Measurements from ENCODE around the gene CDHR3. TPM values are rescaled to one million over a fixed set of nuclear protein-coding genes. Genes with fewer than 3 reads are reported as not detected.

The CDHR3 gene
- total and polyA plus RNA-seq, 2 of the 8 experiments (the other 6 are each of a cell fraction or from before 2014, with no cell fraction given) = 6.4 to 6.8 TPM

GRCh38 chr7:105937411-105937810 lies 25.7 kb upstream of the CDHR3 start:
- H4K8ac ChIP-seq (ENCODE audit: extremely low read depth, insufficient read depth, low read length) = no peak overlapping the region
- no peak overlapping the region for H3K4me2 ChIP-seq (ENCODE audit: insufficient read depth in 1 of 2, low read depth in 2 of 2, low read length in 2 of 2)
- no peak overlapping the region for H4K91ac ChIP-seq (replicated peaks; ENCODE audit: insufficient read length, low read length)
- no peak overlapping the region for H4K5ac ChIP-seq (ENCODE audit: insufficient read length, low read depth, low read length)
- no peaks in the 10 kb centered on the region for H3K79me1 ChIP-seq (ENCODE audit: low read depth, low read length)
- no peak overlapping the region for H2BK5ac ChIP-seq (ENCODE audit: low read depth, low read length)
- no peak overlapping the region for H3K4me3 ChIP-seq (ENCODE audit: extremely low read depth in 1 of 4, insufficient read depth in 2 of 4, low read depth in 3 of 4, low read length in 4 of 4)
- H3K23me2 ChIP-seq (ENCODE audit: low read depth, low read length) = no peaks in the 10 kb centered on the region; the same call in 1 of the 2 replicates
- no peak overlapping the region for H3K9ac ChIP-seq (replicated peaks in 1 of 4; ENCODE audit: extremely low read depth in 1 of 4, low read depth in 3 of 4, low read length in 3 of 4)
- H2AK5ac ChIP-seq (ENCODE audit: low read depth, low read length) = no peak overlapping the region
- H2BK120ac ChIP-seq (replicated peaks; ENCODE audit: low read depth, low read length) = no peak overlapping the region
- ChIA-PET CTCF (ENCODE audit: partially characterized antibody) (interaction anchor here (0.7 to 5.4 kb wide), 7 partner anchors 35 to 177 kb away, joined by 3 to 119 read pairs (median 5); no protein-coding TSS in a partner anchor), POLR2A (ENCODE audit: partially characterized antibody) (interaction anchor here (0.6 kb wide), 1 partner anchor 14 kb away, joined by 3 read pairs; no protein-coding TSS in a partner anchor)
- H3K56ac ChIP-seq (replicated peaks; ENCODE audit: insufficient read length, low read depth, low read length) = no peak overlapping the region
- no peak overlapping the region for H3K14ac ChIP-seq (ENCODE audit: insufficient read length)
- DNase-seq (ENCODE audit: low read depth in 1 of 2, low spot score in 2 of 2) (no peak), FAIRE-seq (no peak)
- H3K27ac ChIP-seq (ENCODE audit: low read depth, low read length) = no peak overlapping the region
- no peak overlapping the region for H2BK15ac ChIP-seq (ENCODE audit: low read length)
- no peak overlapping the region for H3K18ac ChIP-seq (ENCODE audit: extremely low read depth, low read length)
- H3K4ac ChIP-seq (replicated peaks; ENCODE audit: insufficient read length, low read depth, low read length) = no peak overlapping the region
- no peak overlapping the region for H2BK20ac ChIP-seq (ENCODE audit: low read length)
- H3K36me3 ChIP-seq (ENCODE audit: control insufficient read depth in 2 of 4, insufficient read depth in 4 of 4, low read length in 3 of 4) = no peaks in the 10 kb centered on the region
- H3K79me2 ChIP-seq (ENCODE audit: control insufficient read depth in 1 of 2, insufficient read depth in 2 of 2, low read length in 2 of 2) = no peaks in the 10 kb centered on the region
- H3K4me1 ChIP-seq (replicated peaks in 1 of 4; ENCODE audit: control insufficient read depth in 3 of 4, insufficient read depth in 4 of 4, low read length in 3 of 4) = peaks cover 0 to 4% (median under 1%) of the 10 kb centered on the region in 4 experiments; a peak in 3 of 7 replicates
- no peak overlapping the region for H2BK12ac ChIP-seq (ENCODE audit: low read depth, low read length)
- H4K20me1 ChIP-seq (replicated peaks in 1 of 2; ENCODE audit: control insufficient read depth in 1 of 2, insufficient read depth in 2 of 2, low read length in 2 of 2) = no peaks in the 10 kb centered on the region
- no peak overlapping the region for H3K23ac ChIP-seq (ENCODE audit: insufficient read length)
- 96% methylated on average over 3 of the region's 3 CpGs; no CpG with 5 or more reads in 1 of the 2 experiments for WGBS, 2 experiments (ENCODE audit: extremely low coverage in 1 of 2, insufficient coverage in 1 of 2, insufficient read length in 1 of 2, insufficient replicate concordance in 2 of 2, low coverage in 1 of 2, low lambda C conversion rate in 2 of 2, missing lambda C conversion rate in 1 of 2)
- no peaks in the 10 kb centered on the region for H3K9me3 ChIP-seq (ENCODE audit: insufficient read depth in 2 of 2, low read depth in 1 of 2, low read length in 1 of 2)
- no peak overlapping the region for H2AFZ ChIP-seq (ENCODE audit: low read length)
- no peaks in the 10 kb centered on the region for H3K27me3 ChIP-seq (replicated peaks in 1 of 4; ENCODE audit: control insufficient read depth in 3 of 4, extremely low read depth in 1 of 4, insufficient read depth in 3 of 4, low read length in 3 of 4)
- no peak for TF ChIP-seq PHF8 (conservative IDR thresholded peaks at IDR 0.05; ENCODE audit: low read depth, low read length)
- no peak for TF ChIP-seq KDM4A (IDR thresholded peaks at IDR 0.05; ENCODE audit: low read depth, low read length, severe bottlenecking)
- no peak for TF ChIP-seq KDM5A (IDR thresholded peaks at IDR 0.05; ENCODE audit: low read length)
- TF ChIP-seq CTBP2 (IDR thresholded peaks at IDR 0.05; ENCODE audit: borderline replicate concordance, insufficient read depth, insufficient read length, low read length) = no peak
- TF ChIP-seq SIX5 (IDR thresholded peaks at IDR 0.05; ENCODE audit: low read depth, low read length) = no peak
- no peak for TF ChIP-seq FOSL1 (IDR thresholded peaks at IDR 0.05; ENCODE audit: insufficient read depth, low read depth, low read length)
- TF ChIP-seq NRF1 (IDR thresholded peaks at IDR 0.05; ENCODE audit: low read depth, low read length) = no peak
- no peak for TF ChIP-seq CREB1 (IDR thresholded peaks at IDR 0.05)
- no peak for TF ChIP-seq POLR2A (IDR thresholded peaks at IDR 0.05; ENCODE audit: control extremely low read depth in 1 of 2, low read depth in 2 of 2, low read length in 2 of 2)
- TF ChIP-seq JUND (IDR thresholded peaks at IDR 0.05; ENCODE audit: low read length) = no peak
- TF ChIP-seq ZNF274 (IDR thresholded peaks at IDR 0.05; ENCODE audit: borderline replicate concordance, extremely low read depth, low read length) = no peak
- no peak for TF ChIP-seq SP2 (IDR thresholded peaks at IDR 0.05; ENCODE audit: low read length)
- TF ChIP-seq RFX5 (IDR thresholded peaks at IDR 0.05; ENCODE audit: borderline replicate concordance, low read depth, low read length) = no peak
- no peak for TF ChIP-seq TCF12 (IDR thresholded peaks at IDR 0.05; ENCODE audit: low read depth, low read length)
- TF ChIP-seq EZH2 (IDR thresholded peaks at IDR 0.05; ENCODE audit: low read depth, low read length, severe bottlenecking) = no peak
- TF ChIP-seq POU5F1 (IDR thresholded peaks at IDR 0.05; ENCODE audit: low read depth, low read length) = no peak
